Colonic mucosa (tissue), 4 donors: Measurements from ENCODE around the gene TEKT3. TPM values are rescaled to one million over a fixed set of nuclear protein-coding genes. Genes with fewer than 3 reads are reported as not detected.
A peak's percentile ranks its signal among the peaks of the same experiment; 100 is the strongest.

Experiments used
- DNase-seq: peaks from one replicate; pipeline ENCODE4 v3.0.0-alpha.2; 2020
- H3K27ac ChIP-seq: fragments of 200-600 bp; one replicate; pipeline ENCODE4 v1.8.0; 2021
- H3K27me3 ChIP-seq: fragments of 200-600 bp; one replicate; pipeline ENCODE4 v1.8.0; 2021
- H3K36me3 ChIP-seq: fragments of 200-600 bp; one replicate; pipeline ENCODE4 v1.8.0; 2021
- H3K4me1 ChIP-seq: fragments of 200-600 bp; one replicate; pipeline ENCODE4 v1.8.0; 2021; ENCODE audit warnings: mild to moderate bottlenecking
- H3K4me3 ChIP-seq: fragments of 200-600 bp; one replicate; pipeline ENCODE4 v1.8.0; 2021
- H3K9ac ChIP-seq, 2 donors: one replicate each; pipeline ENCODE4 v1.7.0; 2013; ENCODE audit warnings: control low read depth in 2 of 2, low read depth in 2 of 2, low read length in 2 of 2
- H3K9me3 ChIP-seq: fragments of 200-600 bp; one replicate; pipeline ENCODE4 v1.8.0; 2021
- intact Hi-C: fragments of 100-400 bp; cut with DNase I; formaldehyde crosslinking; loops from one replicate; pipeline ENCODE4 v1.14.1; 2022
- total RNA-seq, 2 donors: library from RNA; stranded (reverse); fragmentation: NEBNext Ultra II Directional in 1 of 2; extraction: Animal tissue kit (Norgen Biotek cat#: 25700) in 1 of 2; gene quantifications; one replicate each; pipeline ENCODE4 v1.2.1, GENCODE V29; 2021
- TF ChIP-seq, protein P1 (sequence below): fragments of 200-600 bp; IDR thresholded peaks from one replicate; pipeline ENCODE4 v1.8.0; 2022; ENCODE audit warnings: antibody characterized with exemption, mild to moderate bottlenecking
- donor health status: healthy.
- donor health status: DM: no; HTN: no; CAD: no.
- donor health status: DM: no; HTN: no; CAD: no.

TEKT3 gene
- total RNA-seq, 2 donors from 2014 or later: 0.45 TPM; not detected in 1

- no peak for DNase-seq
- H3K36me3 ChIP-seq: no peaks in the 10 kb centered on the region
- no peak overlapping the region for H3K27ac ChIP-seq
- H3K4me1 ChIP-seq: peaks cover 15% of the 10 kb centered on the region
- peak overlapping the region in 1 of 2 donors; percentile 59 for H3K9ac ChIP-seq
- H3K27me3 ChIP-seq: peaks cover 3% of the 10 kb centered on the region
- H3K4me3 ChIP-seq: no peak overlapping the region
- intact Hi-C loops: loop anchor here (1.0 kb wide), 1 partner anchor 244 kb away; no protein-coding TSS in a partner anchor
- TF ChIP-seq, protein P1, sequence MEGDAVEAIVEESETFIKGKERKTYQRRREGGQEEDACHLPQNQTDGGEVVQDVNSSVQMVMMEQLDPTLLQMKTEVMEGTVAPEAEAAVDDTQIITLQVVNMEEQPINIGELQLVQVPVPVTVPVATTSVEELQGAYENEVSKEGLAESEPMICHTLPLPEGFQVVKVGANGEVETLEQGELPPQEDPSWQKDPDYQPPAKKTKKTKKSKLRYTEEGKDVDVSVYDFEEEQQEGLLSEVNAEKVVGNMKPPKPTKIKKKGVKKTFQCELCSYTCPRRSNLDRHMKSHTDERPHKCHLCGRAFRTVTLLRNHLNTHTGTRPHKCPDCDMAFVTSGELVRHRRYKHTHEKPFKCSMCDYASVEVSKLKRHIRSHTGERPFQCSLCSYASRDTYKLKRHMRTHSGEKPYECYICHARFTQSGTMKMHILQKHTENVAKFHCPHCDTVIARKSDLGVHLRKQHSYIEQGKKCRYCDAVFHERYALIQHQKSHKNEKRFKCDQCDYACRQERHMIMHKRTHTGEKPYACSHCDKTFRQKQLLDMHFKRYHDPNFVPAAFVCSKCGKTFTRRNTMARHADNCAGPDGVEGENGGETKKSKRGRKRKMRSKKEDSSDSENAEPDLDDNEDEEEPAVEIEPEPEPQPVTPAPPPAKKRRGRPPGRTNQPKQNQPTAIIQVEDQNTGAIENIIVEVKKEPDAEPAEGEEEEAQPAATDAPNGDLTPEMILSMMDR: no peak
- H3K9me3 ChIP-seq: no peaks in the 10 kb centered on the region
Observed at GRCh38 chr17:15257796-15258512, 83.4 kb downstream of the TEKT3 start.

DNA sequence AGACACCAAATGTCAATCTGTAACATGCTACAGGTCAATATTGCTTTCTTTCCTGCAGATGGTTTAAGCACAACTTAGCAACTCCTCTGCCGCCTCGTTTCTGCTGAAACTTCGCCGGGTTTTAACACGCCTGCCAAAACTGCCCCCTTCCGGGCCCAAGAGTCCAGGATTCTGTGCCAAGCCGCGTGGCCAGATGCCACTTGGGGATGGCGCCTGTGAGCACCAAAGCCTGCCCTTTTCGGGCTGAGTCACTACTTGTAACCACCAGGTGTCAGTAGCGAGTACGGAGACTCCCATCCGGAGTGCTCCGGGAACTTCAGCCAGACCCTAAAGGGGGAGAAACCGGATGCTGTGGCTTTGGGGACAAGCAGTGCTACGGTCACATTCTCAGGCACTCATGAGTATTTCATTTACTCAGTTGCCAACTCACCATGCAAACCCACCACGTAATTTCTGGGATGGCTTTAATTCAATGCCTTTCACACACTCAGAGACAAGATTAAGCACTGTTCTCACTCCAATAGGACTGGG lies 84.1 kb downstream of the TEKT3 start:
- H3K4me3 ChIP-seq: peak overlapping the region; percentile 6
- intact Hi-C loops: loop anchor here (1.0 kb wide), 1 partner anchor 245 kb away; no protein-coding TSS in a partner anchor
- H3K9me3 ChIP-seq: no peaks in the 10 kb centered on the region
- H3K4me1 ChIP-seq: peaks cover 15% of the 10 kb centered on the region
- H3K27ac ChIP-seq: no peak overlapping the region
- peak overlapping the region in 1 of 2 donors; percentile 44 for H3K9ac ChIP-seq
- TF ChIP-seq, protein P1: peak; percentile 87
- DNase-seq: peak; percentile 84
- peaks cover 2% of the 10 kb centered on the region for H3K27me3 ChIP-seq
- H3K36me3 ChIP-seq: no peaks in the 10 kb centered on the region

DNA sequence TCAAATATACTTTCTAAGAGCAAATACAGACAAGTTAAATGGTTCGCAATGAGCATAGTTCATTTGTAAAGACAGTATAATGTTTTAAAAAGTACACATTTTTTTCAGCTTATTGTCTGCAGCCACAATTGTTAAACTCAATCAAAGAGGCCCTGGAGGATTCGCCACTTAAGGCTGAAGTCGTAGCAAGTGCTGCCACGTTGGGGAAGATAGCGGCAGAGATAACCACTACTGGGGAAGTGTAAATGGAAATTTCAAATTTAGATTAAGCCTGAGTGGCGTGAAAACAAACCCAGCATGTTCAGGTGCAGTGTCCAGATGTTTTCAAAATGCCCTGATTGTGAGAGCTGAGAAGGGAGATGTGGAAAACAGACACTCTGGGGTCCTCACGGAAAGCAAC lies 84.7 kb downstream of the TEKT3 start:
- no peaks in the 10 kb centered on the region for H3K27me3 ChIP-seq
- H3K9me3 ChIP-seq: no peaks in the 10 kb centered on the region
- peaks cover 15% of the 10 kb centered on the region for H3K4me1 ChIP-seq
- TF ChIP-seq, protein P1: no peak
- H3K36me3 ChIP-seq: no peaks in the 10 kb centered on the region
- H3K4me3 ChIP-seq: no peak overlapping the region
- H3K9ac ChIP-seq: peak overlapping the region in 1 of 2 donors; percentile 44
- intact Hi-C loops: loop anchor here (1.0 kb wide), 1 partner anchor 246 kb away; no protein-coding TSS in a partner anchor
- no peak for DNase-seq
- H3K27ac ChIP-seq: no peak overlapping the region

DNA sequence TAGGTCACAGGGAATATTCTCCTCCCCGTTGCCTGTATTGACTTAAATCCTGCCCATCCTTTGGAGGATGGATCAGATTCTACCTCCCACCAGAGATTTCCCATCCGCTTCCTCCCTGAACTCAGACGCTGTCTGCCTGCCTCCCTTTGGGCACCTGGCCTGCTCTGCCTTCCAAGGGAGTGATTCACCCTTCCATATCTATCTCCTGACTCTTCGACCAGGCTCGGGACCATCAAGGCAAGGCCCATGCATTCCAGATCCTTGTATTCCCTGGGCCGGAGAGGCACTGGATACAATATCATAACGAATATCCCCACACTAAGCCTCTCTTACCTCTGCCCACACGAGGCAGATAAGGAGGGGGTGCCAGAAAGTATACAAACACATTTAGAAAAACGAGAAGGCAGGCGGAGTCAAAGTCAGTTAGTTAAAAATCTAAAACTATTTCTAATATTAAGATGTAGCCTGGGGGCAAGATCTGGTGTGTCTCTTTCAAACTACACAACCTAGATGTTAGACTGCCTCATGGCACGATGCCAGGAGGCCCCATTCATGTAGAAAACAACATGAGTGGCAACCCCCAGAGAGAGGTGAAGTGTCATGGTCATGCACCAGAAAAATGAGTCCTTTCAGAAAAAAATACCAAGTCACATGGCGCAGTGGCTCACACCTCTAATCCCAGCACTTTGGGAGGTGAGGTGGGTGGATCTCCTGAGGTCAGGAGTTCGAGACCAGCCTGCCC lies 85.5 kb downstream of the TEKT3 start:
- Histone ChIP-seq H3K27ac (no peak overlapping the region), H3K9me3 (no peaks in the 10 kb centered on the region), H3K4me1 (peaks cover 10% of the 10 kb centered on the region), H3K36me3 (no peaks in the 10 kb centered on the region), H3K27me3 (no peaks in the 10 kb centered on the region), H3K9ac (no peak overlapping the region), H3K4me3 (no peak overlapping the region)
- TF ChIP-seq, protein P1: no peak
- DNase-seq: no peak
- intact Hi-C loops: no loop called here

Other genes with a start within 250 kb of the TEKT3 start
- gene PMP22, start 76.3 kb downstream of the TEKT3 start, total RNA-seq: 10 to 100 TPM; 12.5 to 40.4 TPM
- 1 to 10 TPM; 3.8 to 5.3 TPM for gene CDRT4, start 126.0 kb upstream of the TEKT3 start, total RNA-seq
- gene TVP23C, start 221.9 kb upstream of the TEKT3 start, total RNA-seq: 10 to 100 TPM; 10.7 to 14.0 TPM